GM12872 (cell line): ENCODE measurements around the gene CAVIN2.

ENCODE experiments used
- TF ChIP-seq, protein P1 (sequence below): IDR thresholded peaks from 3 replicates; pipeline ENCODE4 v1.5.1; 2011; ENCODE audit warnings: low read depth, mild to moderate bottlenecking, low read length, moderate library complexity; ENCODE audit not compliant: insufficient read depth

The CAVIN2 gene

DNA sequence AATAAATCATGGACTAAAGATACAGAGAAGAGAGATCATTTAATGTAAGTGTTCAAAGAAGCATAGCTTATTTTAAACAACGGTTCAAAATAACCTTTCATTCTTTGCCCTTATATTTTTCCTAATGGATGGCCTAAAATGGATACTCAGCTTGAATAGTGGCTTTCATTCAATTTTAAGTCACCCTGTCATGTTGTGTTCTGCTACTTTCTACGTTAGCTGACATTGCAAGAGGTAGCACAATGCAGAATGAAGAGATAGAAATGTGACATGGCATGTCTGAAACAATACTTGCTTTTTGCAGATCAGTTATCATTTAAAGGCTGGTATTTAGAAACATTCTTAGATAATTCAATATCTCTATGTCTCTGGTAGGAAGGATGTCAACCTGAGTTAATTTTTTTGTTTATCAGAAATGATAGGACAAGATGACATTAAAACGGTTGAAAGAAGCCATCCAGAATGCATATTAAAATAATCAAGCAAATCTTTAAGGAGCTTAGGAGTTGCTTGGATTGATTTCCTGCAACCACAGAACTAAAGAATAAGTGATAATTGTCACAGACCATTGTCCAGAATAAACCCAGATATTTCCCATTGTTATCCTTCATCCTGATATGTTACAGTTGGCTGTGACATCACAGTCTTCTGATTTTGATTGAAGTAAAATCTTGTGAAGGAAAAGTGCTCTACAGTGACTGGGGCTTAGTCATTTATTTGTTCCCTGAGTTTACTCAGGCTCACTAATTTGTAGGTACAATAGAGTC, 41.7 kb upstream of the CAVIN2 start:
- TF ChIP-seq, protein P1, sequence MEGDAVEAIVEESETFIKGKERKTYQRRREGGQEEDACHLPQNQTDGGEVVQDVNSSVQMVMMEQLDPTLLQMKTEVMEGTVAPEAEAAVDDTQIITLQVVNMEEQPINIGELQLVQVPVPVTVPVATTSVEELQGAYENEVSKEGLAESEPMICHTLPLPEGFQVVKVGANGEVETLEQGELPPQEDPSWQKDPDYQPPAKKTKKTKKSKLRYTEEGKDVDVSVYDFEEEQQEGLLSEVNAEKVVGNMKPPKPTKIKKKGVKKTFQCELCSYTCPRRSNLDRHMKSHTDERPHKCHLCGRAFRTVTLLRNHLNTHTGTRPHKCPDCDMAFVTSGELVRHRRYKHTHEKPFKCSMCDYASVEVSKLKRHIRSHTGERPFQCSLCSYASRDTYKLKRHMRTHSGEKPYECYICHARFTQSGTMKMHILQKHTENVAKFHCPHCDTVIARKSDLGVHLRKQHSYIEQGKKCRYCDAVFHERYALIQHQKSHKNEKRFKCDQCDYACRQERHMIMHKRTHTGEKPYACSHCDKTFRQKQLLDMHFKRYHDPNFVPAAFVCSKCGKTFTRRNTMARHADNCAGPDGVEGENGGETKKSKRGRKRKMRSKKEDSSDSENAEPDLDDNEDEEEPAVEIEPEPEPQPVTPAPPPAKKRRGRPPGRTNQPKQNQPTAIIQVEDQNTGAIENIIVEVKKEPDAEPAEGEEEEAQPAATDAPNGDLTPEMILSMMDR: no peak

DNA sequence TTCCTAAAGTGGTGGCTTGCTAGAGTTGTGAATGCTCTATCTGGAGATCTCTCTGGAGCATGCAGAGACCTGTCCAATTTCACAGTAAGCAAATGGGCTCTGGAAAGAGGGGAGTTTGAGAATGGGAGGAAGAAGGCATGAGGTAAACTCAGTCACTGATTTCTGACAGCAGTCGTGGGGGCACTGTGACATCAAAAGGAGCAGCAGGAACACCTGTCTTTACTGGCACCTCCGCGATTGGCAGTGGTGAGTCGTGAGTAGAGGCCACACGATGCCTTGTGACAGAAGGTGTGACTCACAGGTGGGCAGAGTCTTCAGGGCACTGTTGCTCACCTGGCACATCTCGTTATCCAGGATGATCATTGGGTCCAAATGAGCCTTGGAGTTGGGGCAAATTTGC, 38.8 kb upstream of the CAVIN2 start:
- TF ChIP-seq, protein P1: no peak

DNA sequence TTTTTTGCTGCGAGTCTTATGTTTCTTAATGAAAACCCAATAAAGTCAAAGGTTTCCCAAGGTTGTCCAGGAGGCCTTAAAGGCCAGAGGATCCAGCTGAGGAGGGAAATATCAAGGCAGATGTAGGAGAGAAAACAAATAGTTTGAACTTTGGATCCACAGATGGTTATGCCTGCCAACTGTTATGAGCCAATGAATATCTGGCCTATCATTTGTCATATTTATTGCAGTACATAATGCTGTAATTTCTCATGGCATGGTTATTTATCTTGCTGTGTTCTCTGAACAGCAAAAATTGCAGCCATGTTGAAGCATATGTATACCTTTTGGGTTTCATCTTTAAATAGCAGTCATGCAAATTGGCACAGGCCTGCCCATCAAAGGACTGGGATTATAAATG, 38.2 kb upstream of the CAVIN2 start:
- TF ChIP-seq, protein P1: no peak

GRCh38 chr2:191881982-191882816, 35.3 kb upstream of the CAVIN2 start:
- TF ChIP-seq, protein P1: no peak

DNA sequence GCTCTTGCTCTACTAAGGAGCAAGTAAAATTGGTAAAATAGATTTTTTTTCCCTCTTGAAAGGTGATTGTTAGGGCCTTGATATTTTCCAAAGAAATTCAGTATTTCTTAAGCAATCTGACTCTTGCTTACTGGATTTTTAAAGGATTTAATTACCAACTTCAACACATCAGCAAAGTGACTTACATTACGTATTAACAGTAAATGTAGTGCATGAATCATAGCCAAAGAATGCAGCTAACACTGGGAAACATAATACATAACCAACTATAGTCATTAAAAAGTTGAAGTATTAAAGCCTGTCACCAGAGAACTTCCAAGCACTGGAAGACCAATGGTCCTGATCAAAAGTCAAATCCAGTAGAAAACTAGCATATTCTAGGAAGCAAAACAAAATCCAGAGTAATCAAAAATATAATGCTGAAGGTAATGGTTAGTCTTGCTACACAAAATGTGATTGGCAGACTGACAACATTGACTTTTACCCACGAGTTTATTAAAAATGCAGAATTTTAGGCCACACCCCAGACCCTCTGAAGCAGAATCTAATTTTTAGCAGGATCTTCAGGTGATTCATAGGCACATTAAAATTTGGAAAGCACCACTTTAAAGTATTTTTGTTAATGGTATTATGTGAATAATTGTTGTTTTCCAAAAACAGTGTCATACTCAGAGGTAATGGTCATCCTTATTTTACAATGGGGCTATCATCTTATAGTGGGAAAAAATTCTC, 31.8 kb upstream of the CAVIN2 start:
- TF ChIP-seq, protein P1: no peak

GRCh38 chr2:191877875-191878274, 31.0 kb upstream of the CAVIN2 start:
- TF ChIP-seq, protein P1: no peak

DNA sequence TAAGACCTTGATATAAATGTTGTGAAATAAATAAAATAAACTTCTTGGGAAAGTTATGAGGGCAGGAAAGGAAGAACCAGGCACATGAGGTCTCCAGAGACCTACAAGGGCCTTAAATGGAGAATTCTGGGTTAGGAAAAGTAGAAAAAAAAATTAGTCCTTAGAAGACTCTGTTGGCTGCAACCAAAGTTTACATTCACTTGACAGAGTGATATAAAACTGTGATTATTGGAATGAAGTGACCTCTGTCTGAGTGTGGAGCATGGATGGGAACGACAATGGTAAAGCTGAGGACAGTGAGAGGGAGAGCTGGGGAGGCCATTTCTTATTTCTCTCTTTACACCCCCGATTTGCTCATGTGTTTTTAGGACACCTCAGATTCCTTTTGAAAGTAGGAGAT, 29.0 kb upstream of the CAVIN2 start:
- TF ChIP-seq, protein P1: no peak
